ENCODE data around the gene DSC2. TPM values are rescaled to one million over a fixed set of nuclear protein-coding genes. Genes with fewer than 3 reads are reported as not detected.

DSC2 gene
- polyA plus RNA-seq, 1 of the 3 experiments (the other 2 are of a cell fraction): not detected

GRCh38 chr18:31048216-31048615, 54.0 kb downstream of the DSC2 start:
- no peaks in the 10 kb centered on the region for H4K20me1 ChIP-seq (ENCODE audit: insufficient read depth)
- H3K4me1 ChIP-seq (ENCODE audit: control insufficient read depth in 1 of 2, insufficient read depth in 2 of 2, low read depth in 1 of 2, low read length in 1 of 2): no peaks in the 10 kb centered on the region
- ChIA-PET POLR2A (no interaction called here), CTCF (no interaction called here)
- H3K9ac ChIP-seq: no peak overlapping the region
- TF ChIP-seq POLR2AphosphoS5 (IDR thresholded peaks at IDR 0.05; ENCODE audit: low read depth, low read length) (no peak), NRF1 (IDR thresholded peaks at IDR 0.05; ENCODE audit: low read depth, low read length) (no peak), MAX (IDR thresholded peaks at IDR 0.05; ENCODE audit: low read depth) (no peak), GATA2 (CRISPR knock-in tag; IDR thresholded peaks at IDR 0.05) (no peak), SMC3 (IDR thresholded peaks at IDR 0.05; ENCODE audit: low read depth, low read length) (no peak), EP300 (IDR thresholded peaks at IDR 0.05; ENCODE audit: borderline replicate concordance in 1 of 2, low read depth in 1 of 2, low read length in 1 of 2) (no peak), FOXJ3 (CRISPR knock-in tag; IDR thresholded peaks at IDR 0.05) (no peak), SIN3A (IDR thresholded peaks at IDR 0.05; ENCODE audit: borderline replicate concordance, low read depth, low read length) (no peak), MEF2A (IDR thresholded peaks at IDR 0.05; ENCODE audit: borderline replicate concordance, low read depth) (no peak), USF1 (IDR thresholded peaks at IDR 0.05; ENCODE audit: borderline replicate concordance, low read depth) (no peak), CHD2 (IDR thresholded peaks at IDR 0.05; ENCODE audit: low read length, partially characterized antibody) (no peak)
- no peak overlapping the region for H3K4me2 ChIP-seq
- WGBS (ENCODE audit: low lambda C conversion rate): 12% methylated on average over 2 of the region's 2 CpGs
- DNase-seq: no peak
- no peak overlapping the region for H2AFZ ChIP-seq (ENCODE audit: low read depth)
- no peaks in the 10 kb centered on the region for H3K36me3 ChIP-seq (replicated peaks in 1 of 2; ENCODE audit: control insufficient read depth in 1 of 2, insufficient read depth in 2 of 2, low read length in 1 of 2)
- no peaks in the 10 kb centered on the region for H3K9me2 ChIP-seq
- peaks cover 8% of the 10 kb centered on the region; the same call in 1 of the 2 replicates for H3K27me3 ChIP-seq (ENCODE audit: insufficient read depth)
- H3K9me3 ChIP-seq: no peaks in the 10 kb centered on the region
- H3K79me2 ChIP-seq (ENCODE audit: insufficient read depth): no peaks in the 10 kb centered on the region
- no peaks in the 10 kb centered on the region for H3F3A ChIP-seq (replicated peaks; ENCODE audit: insufficient read depth)
- H3K4me3 ChIP-seq (ENCODE audit: low read depth in 2 of 2, low read length in 1 of 2): no peak overlapping the region
- H3K27ac ChIP-seq (ENCODE audit: low read depth in 2 of 2, low read length in 1 of 2): no peak overlapping the region

- Histone ChIP-seq H3K4me3 (ENCODE audit: low read depth in 2 of 2, low read length in 1 of 2) (no peak overlapping the region), H3K36me3 (replicated peaks in 1 of 2; ENCODE audit: control insufficient read depth in 1 of 2, insufficient read depth in 2 of 2, low read length in 1 of 2) (no peaks in the 10 kb centered on the region), H3K4me1 (ENCODE audit: control insufficient read depth in 1 of 2, insufficient read depth in 2 of 2, low read depth in 1 of 2, low read length in 1 of 2) (no peaks in the 10 kb centered on the region), H4K20me1 (ENCODE audit: insufficient read depth) (no peaks in the 10 kb centered on the region), H2AFZ (ENCODE audit: low read depth) (no peak overlapping the region), H3K27ac (ENCODE audit: low read depth in 2 of 2, low read length in 1 of 2) (no peak overlapping the region), H3K9me3 (no peaks in the 10 kb centered on the region), H3K9me2 (no peaks in the 10 kb centered on the region), H3K9ac (no peak overlapping the region), H3K79me2 (ENCODE audit: insufficient read depth) (no peaks in the 10 kb centered on the region), H3K27me3 (ENCODE audit: insufficient read depth) (peaks cover 19% of the 10 kb centered on the region), H3K4me2 (no peak overlapping the region), H3F3A (replicated peaks; ENCODE audit: insufficient read depth) (no peaks in the 10 kb centered on the region)
- POLR2A ChIA-PET: no interaction called here
- TF ChIP-seq GATA2 (CRISPR knock-in tag; IDR thresholded peaks at IDR 0.05): no peak
- no peak for TF ChIP-seq IRF3 (IDR thresholded peaks at IDR 0.05; ENCODE audit: low read depth, low read length)
- TF ChIP-seq MXI1 (IDR thresholded peaks at IDR 0.05; ENCODE audit: low read depth, low read length): no peak
- no peak for TF ChIP-seq RFX5 (IDR thresholded peaks at IDR 0.05; ENCODE audit: low read length)
- no peak for TF ChIP-seq PBX3 (IDR thresholded peaks at IDR 0.05)
- no peak for TF ChIP-seq FOXM1 (IDR thresholded peaks at IDR 0.05; ENCODE audit: low read depth)
- TF ChIP-seq SIN3A (IDR thresholded peaks at IDR 0.05; ENCODE audit: borderline replicate concordance, low read depth, low read length): no peak
- TF ChIP-seq ELF1 (IDR thresholded peaks at IDR 0.05): no peak
- no peak for TF ChIP-seq MEF2A (IDR thresholded peaks at IDR 0.05; ENCODE audit: borderline replicate concordance, low read depth)
- TF ChIP-seq RCOR1 (IDR thresholded peaks at IDR 0.05; ENCODE audit: low read length): no peak
- no peak for TF ChIP-seq MAX (IDR thresholded peaks at IDR 0.05; ENCODE audit: low read depth)
- TF ChIP-seq FOXJ3 (CRISPR knock-in tag; IDR thresholded peaks at IDR 0.05): no peak
- no peak for DNase-seq
- CTCF ChIA-PET: no interaction called here
These were observed 55.3 kb downstream of the DSC2 start for GRCh38 chr18:31046916-31047315.

All from SK-N-SH (cell line).